Activated CD8-positive, alpha-beta T cell treated with anti-CD3 and anti-CD28 coated beads for 36 hours (primary cell): ENCODE results near the gene PCDH17. TPM values are rescaled to one million over a fixed set of nuclear protein-coding genes. Genes with fewer than 3 reads are reported as not detected.

ENCODE experiments used
- ATAC-seq: fragments of 200-7000 bp; cut with Tn5 transposase; one replicate; pipeline ENCODE4 v1.10.0; 2021; ENCODE audit warnings: mild to moderate bottlenecking, moderate library complexity
- CTCF ChIA-PET: fragments of 350-600 bp; sonication (Branson Sonifier 250); formaldehyde crosslinking; loops from one replicate; lab custom pipeline; 2021; ENCODE audit warnings: antibody characterized with exemption; lab: Charles Lee
- POLR2A ChIA-PET: fragments of 350-600 bp; sonication (Branson Sonifier 250); formaldehyde crosslinking; loops from one replicate; lab custom pipeline; 2021; ENCODE audit warnings: antibody characterized with exemption; lab: Charles Lee
- DNase-seq: peaks from one replicate; pipeline ENCODE4 v3.0.0-alpha.2; 2020
- H3K27ac Mint-ChIP-seq: one replicate; pipeline ENCODE4 v1.8.0; 2021; ENCODE audit warnings: mild to moderate bottlenecking, mixed read lengths
- H3K27me3 Mint-ChIP-seq: one replicate; pipeline ENCODE4 v1.8.0; 2021; ENCODE audit warnings: mixed read lengths
- H3K36me3 Mint-ChIP-seq: one replicate; pipeline ENCODE4 v1.8.0; 2021; ENCODE audit warnings: low read depth, mixed read lengths
- H3K4me1 Mint-ChIP-seq: one replicate; pipeline ENCODE4 v1.8.0; 2021; ENCODE audit warnings: low read depth, mixed read lengths
- H3K4me3 Mint-ChIP-seq: one replicate; pipeline ENCODE4 v1.8.0; 2021; ENCODE audit warnings: mild to moderate bottlenecking, moderate library complexity, mixed read lengths
- H3K9me3 Mint-ChIP-seq: one replicate; pipeline ENCODE4 v1.8.0; 2021; ENCODE audit warnings: mixed read lengths
- CTCF ChIP-seq: fragments of 200-600 bp; IDR thresholded peaks from one replicate; pipeline ENCODE4 v1.8.0; 2022; ENCODE audit warnings: antibody characterized with exemption, mild to moderate bottlenecking
- intact Hi-C: fragments of 100-400 bp; cut with micrococcal nuclease; formaldehyde crosslinking; loops from one replicate; pipeline ENCODE4 v1.10.0; 2022
- total RNA-seq, 2 experiments: library from RNA; stranded (reverse); gene quantifications; one replicate each; pipeline ENCODE4 v1.2.3, GENCODE V29; 2021

The PCDH17 gene
- total RNA-seq, 2 experiments from 2014 or later = not detected

DNA sequence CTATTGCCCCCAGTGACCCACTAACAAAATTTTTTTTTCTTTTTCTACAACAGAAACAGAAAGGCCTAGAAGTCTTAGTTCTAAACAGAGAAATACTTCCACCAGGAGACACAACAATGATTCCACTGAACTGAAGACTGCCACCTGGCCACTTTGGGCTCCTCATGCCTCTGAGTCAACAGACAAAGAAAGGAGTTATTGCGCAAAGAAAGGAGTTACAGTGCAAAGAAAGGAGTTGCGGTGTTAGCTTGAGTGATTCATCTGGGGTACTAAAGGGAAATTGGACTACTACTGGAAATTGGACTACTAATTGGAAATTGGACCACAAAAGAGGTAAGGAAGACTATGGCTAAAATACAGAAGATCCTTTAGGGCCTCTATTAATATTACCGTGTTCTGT is 116.6 kb downstream of the PCDH17 start:
- H3K9me3 Mint-ChIP-seq = peaks cover 9% of the 10 kb centered on the region
- intact Hi-C loops = no loop called here
- no peak for TF ChIP-seq CTCF
- DNase-seq (no peak), ATAC-seq (no peak)
- ChIA-PET POLR2A (interaction anchor here (0.6 kb wide), 1 partner anchor 76 kb away, joined by 3 read pairs; no protein-coding TSS in a partner anchor), CTCF (no interaction called here)
- H3K4me3 Mint-ChIP-seq = no peak overlapping the region
- no peaks in the 10 kb centered on the region for H3K27me3 Mint-ChIP-seq
- no peak overlapping the region for H3K27ac Mint-ChIP-seq
- H3K4me1 Mint-ChIP-seq = no peaks in the 10 kb centered on the region
- H3K36me3 Mint-ChIP-seq = no peaks in the 10 kb centered on the region

DNA sequence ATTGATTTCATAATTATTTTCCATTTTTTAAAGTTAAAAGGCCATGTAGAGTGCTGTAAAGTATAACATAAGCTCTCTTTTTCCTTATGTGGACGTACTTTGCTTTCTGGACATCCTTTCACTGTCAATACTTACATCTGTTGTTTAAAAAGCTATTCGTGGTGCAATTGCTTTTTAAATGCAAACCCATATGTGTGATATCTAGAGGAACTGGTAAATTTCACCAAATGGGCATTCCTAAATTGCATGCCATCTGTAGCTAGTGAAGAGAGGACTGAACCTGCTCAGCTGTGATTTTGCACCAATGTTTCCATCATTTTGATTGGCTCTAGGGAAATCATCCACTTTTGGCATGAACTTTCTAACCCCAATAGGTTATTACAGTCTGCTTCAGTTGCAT is 129.4 kb downstream of the PCDH17 start:
- ChIA-PET CTCF (no interaction called here), POLR2A (no interaction called here)
- H3K27ac Mint-ChIP-seq = no peak overlapping the region
- DNase-seq (no peak), ATAC-seq (no peak)
- TF ChIP-seq CTCF = no peak
- intact Hi-C loops = no loop called here
- peaks cover 3% of the 10 kb centered on the region for H3K9me3 Mint-ChIP-seq
- no peaks in the 10 kb centered on the region for H3K4me1 Mint-ChIP-seq
- H3K4me3 Mint-ChIP-seq = no peak overlapping the region
- H3K27me3 Mint-ChIP-seq = no peaks in the 10 kb centered on the region
- no peaks in the 10 kb centered on the region for H3K36me3 Mint-ChIP-seq

DNA sequence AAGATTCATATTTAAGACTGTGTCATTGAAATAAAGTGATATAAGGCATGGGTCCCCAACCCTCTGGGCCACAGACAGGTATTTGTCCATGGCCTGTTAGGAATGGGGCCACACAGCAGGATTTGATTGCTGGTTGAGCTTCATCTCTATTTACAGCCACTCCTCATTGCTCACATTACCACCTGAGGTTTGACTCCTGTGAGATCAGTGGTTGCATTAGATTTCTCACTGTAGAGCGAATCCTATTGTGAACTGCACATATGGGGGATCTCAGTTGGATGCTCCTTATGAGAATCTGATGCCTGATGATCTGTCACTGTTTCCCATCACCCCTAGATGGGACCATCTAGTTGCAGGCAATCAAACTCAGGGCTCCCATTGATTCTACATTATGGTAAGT is 132.1 kb downstream of the PCDH17 start:
- Mint-ChIP-seq H3K36me3 (no peaks in the 10 kb centered on the region), H3K27me3 (no peaks in the 10 kb centered on the region), H3K27ac (no peak overlapping the region), H3K4me3 (no peak overlapping the region), H3K9me3 (peaks cover 3% of the 10 kb centered on the region), H3K4me1 (no peaks in the 10 kb centered on the region)
- no peak for TF ChIP-seq CTCF
- intact Hi-C loops = no loop called here
- ChIA-PET CTCF (no interaction called here), POLR2A (no interaction called here)
- ATAC-seq (no peak), DNase-seq (no peak)
